ENCODE measurements around the gene SLC22A2. TPM values are rescaled to one million over a fixed set of nuclear protein-coding genes. Genes with fewer than 3 reads are reported as not detected.

SLC22A2 gene
- total RNA-seq, 1 donor from 2014 or later = not detected

- H3K4me1 Mint-ChIP-seq (ENCODE audit: low read depth) = peaks cover 19% of the 10 kb centered on the region
- peaks cover 12% of the 10 kb centered on the region for H3K27me3 Mint-ChIP-seq (ENCODE audit: low read depth)
- peaks cover 1% of the 10 kb centered on the region for H3K36me3 Mint-ChIP-seq (ENCODE audit: low read depth)
Measured at GRCh38 chr6:160221918-160222317, 36.7 kb downstream of the SLC22A2 start.

DNA sequence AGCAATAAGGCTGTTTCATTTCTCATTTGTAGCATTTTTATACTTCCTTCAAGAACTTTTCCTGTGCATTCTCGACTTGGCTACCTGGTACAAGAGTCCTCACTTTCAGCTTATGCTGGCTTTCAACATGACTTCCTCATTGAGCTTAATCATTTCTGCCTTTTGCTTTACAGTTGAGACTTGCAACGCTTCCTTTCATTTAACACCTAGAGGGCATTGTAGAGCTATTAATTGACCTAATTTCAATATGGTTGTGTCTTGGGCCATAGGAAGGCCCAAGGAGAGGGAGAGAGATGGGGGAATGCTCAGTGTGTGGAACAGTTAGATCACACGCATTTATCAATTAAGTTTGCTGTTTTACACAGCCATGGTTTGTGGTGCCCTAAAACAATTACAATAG is 37.2 kb downstream of the SLC22A2 start:
- Mint-ChIP-seq H3K4me3 (ENCODE audit: unreplicated experiment) (no peak overlapping the region), H3K36me3 (ENCODE audit: low read depth) (peaks cover 1% of the 10 kb centered on the region), H3K9me3 (ENCODE audit: low read depth) (peaks cover 5% of the 10 kb centered on the region), H3K4me1 (ENCODE audit: low read depth) (peaks cover 17% of the 10 kb centered on the region), H3K27ac (ENCODE audit: unreplicated experiment) (no peak overlapping the region), H3K27me3 (ENCODE audit: low read depth) (peaks cover 12% of the 10 kb centered on the region)
- TF ChIP-seq, protein P1, sequence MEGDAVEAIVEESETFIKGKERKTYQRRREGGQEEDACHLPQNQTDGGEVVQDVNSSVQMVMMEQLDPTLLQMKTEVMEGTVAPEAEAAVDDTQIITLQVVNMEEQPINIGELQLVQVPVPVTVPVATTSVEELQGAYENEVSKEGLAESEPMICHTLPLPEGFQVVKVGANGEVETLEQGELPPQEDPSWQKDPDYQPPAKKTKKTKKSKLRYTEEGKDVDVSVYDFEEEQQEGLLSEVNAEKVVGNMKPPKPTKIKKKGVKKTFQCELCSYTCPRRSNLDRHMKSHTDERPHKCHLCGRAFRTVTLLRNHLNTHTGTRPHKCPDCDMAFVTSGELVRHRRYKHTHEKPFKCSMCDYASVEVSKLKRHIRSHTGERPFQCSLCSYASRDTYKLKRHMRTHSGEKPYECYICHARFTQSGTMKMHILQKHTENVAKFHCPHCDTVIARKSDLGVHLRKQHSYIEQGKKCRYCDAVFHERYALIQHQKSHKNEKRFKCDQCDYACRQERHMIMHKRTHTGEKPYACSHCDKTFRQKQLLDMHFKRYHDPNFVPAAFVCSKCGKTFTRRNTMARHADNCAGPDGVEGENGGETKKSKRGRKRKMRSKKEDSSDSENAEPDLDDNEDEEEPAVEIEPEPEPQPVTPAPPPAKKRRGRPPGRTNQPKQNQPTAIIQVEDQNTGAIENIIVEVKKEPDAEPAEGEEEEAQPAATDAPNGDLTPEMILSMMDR (IDR thresholded peaks at IDR 0.05) = peak; percentile 32
- no peak for DNase-seq (ENCODE audit: low spot score)

More at GRCh38 chr6:160221918-160222317, 36.7 kb downstream of the SLC22A2 start:
- peaks cover 5% of the 10 kb centered on the region for H3K9me3 Mint-ChIP-seq (ENCODE audit: low read depth)
- no peak overlapping the region for H3K27ac Mint-ChIP-seq (ENCODE audit: unreplicated experiment)
- TF ChIP-seq, protein P1 (IDR thresholded peaks at IDR 0.05) = no peak
- no peak for DNase-seq (ENCODE audit: low spot score)
- H3K4me3 Mint-ChIP-seq (ENCODE audit: unreplicated experiment) = no peak overlapping the region

- peaks cover 7% of the 10 kb centered on the region for H3K4me1 Mint-ChIP-seq (ENCODE audit: low read depth)
- peaks cover 1% of the 10 kb centered on the region for H3K36me3 Mint-ChIP-seq (ENCODE audit: low read depth)
- no peak overlapping the region for H3K27ac Mint-ChIP-seq (ENCODE audit: unreplicated experiment)
- TF ChIP-seq, protein P1 (IDR thresholded peaks at IDR 0.05) = no peak
- H3K4me3 Mint-ChIP-seq (ENCODE audit: unreplicated experiment) = no peak overlapping the region
- no peak for DNase-seq (ENCODE audit: low spot score)
- peaks cover 8% of the 10 kb centered on the region for H3K9me3 Mint-ChIP-seq (ENCODE audit: low read depth)
- peaks cover 12% of the 10 kb centered on the region for H3K27me3 Mint-ChIP-seq (ENCODE audit: low read depth)
Measured at GRCh38 chr6:160218810-160219209, 39.8 kb downstream of the SLC22A2 start.

DNA sequence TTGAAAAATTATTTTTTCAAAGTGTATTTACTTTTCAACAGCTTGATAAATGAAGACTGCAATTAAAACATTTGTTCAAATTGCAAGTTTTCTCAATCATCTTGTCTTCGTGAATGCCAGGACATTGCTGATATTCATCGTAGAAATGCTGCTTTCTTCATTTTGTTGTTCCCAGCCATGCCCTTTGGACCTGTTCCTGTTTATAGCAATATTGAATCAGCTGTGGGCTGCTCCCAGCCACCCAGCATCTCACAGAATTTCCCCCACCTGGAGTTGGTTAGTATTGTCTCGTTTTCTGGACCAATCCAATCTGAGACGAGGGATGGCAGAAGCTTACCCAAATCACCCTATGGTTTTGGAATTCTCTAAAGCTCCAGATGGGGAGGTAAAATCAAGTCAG is 40.8 kb downstream of the SLC22A2 start:
- H3K36me3 Mint-ChIP-seq (ENCODE audit: low read depth) = peaks cover 4% of the 10 kb centered on the region
- no peak overlapping the region for H3K27ac Mint-ChIP-seq (ENCODE audit: unreplicated experiment)
- no peak overlapping the region for H3K4me3 Mint-ChIP-seq (ENCODE audit: unreplicated experiment)
- peaks cover 14% of the 10 kb centered on the region for H3K9me3 Mint-ChIP-seq (ENCODE audit: low read depth)
- TF ChIP-seq, protein P1 (IDR thresholded peaks at IDR 0.05) = no peak
- peaks cover 12% of the 10 kb centered on the region for H3K27me3 Mint-ChIP-seq (ENCODE audit: low read depth)
- DNase-seq (ENCODE audit: low spot score) = no peak
- H3K4me1 Mint-ChIP-seq (ENCODE audit: low read depth) = peaks cover 7% of the 10 kb centered on the region

GRCh38 chr6:160217073-160217472 is 41.5 kb downstream of the SLC22A2 start:
- Mint-ChIP-seq H3K9me3 (ENCODE audit: low read depth) (peaks cover 18% of the 10 kb centered on the region), H3K4me3 (ENCODE audit: unreplicated experiment) (no peak overlapping the region), H3K36me3 (ENCODE audit: low read depth) (peaks cover 4% of the 10 kb centered on the region), H3K27me3 (ENCODE audit: low read depth) (peaks cover 12% of the 10 kb centered on the region), H3K27ac (ENCODE audit: unreplicated experiment) (peak overlapping the region; percentile 18), H3K4me1 (ENCODE audit: low read depth) (peaks cover 7% of the 10 kb centered on the region)
- DNase-seq (ENCODE audit: low spot score) = no peak
- TF ChIP-seq, protein P1 (IDR thresholded peaks at IDR 0.05) = no peak

Data from chondrocyte (in vitro differentiated cells).